BLaER1 treated with 17β-estradiol and CSF1 and Interleukin-3, amounts not matched to agents 10 nM and 100 nM (cell line): Measurements from ENCODE around the gene SLC16A5.
A peak's percentile ranks its signal among the peaks of the same experiment; 100 is the strongest.

Experiments
- H3K27ac ChIP-seq, 11 experiments: shearing (Covaris generic); formaldehyde crosslinking; 2 replicates each; pipeline ENCODE4 v1.8.1; 2022
- H3K27me3 ChIP-seq, 11 experiments: shearing (Covaris generic); formaldehyde crosslinking; 2 replicates each; pipeline ENCODE4 v1.8.1; 2022
- H3K36me3 ChIP-seq, 11 experiments: shearing (Covaris generic); formaldehyde crosslinking; 2 replicates each; pipeline ENCODE4 v1.8.1; 2022
- H3K4me1 ChIP-seq, 10 experiments: shearing (Covaris generic); formaldehyde crosslinking; 2 replicates each; pipeline ENCODE4 v1.8.1; 2022
- H3K4me2 ChIP-seq, 11 experiments: shearing (Covaris generic); formaldehyde crosslinking; 2 replicates each; pipeline ENCODE4 v1.8.1; 2022
- H3K4me3 ChIP-seq, 10 experiments: shearing (Covaris generic); formaldehyde crosslinking; 2 replicates each; pipeline ENCODE4 v1.8.1; 2022
- H3K9ac ChIP-seq, 11 experiments: shearing (Covaris generic); formaldehyde crosslinking; 2 replicates each; pipeline ENCODE4 v1.8.1; 2022
- H3K9me3 ChIP-seq, 11 experiments: shearing (Covaris generic); formaldehyde crosslinking; replicated peaks in 1 of 11; 2 replicates each; pipeline ENCODE4 v1.8.1; 2022
- H4K20me1 ChIP-seq, 11 experiments: shearing (Covaris generic); formaldehyde crosslinking; 2 replicates each; pipeline ENCODE4 v1.8.1; 2022
- Cebpa-rat ChIP-seq, 11 experiments: shearing (Covaris generic); IDR thresholded peaks; 2 replicates each; pipeline ENCODE4 v1.8.1; 2022

SLC16A5 gene

GRCh38 chr17:75151930-75152329, 64.2 kb downstream of the SLC16A5 start:
- Histone ChIP-seq H3K9me3 (no peaks in the 10 kb centered on the region), H3K27me3 (no peaks in the 10 kb centered on the region), H3K36me3 (peaks cover 7 to 52% (median 38%) of the 10 kb centered on the region in 11 experiments), H4K20me1 (peaks cover 0 to 73% (median 68%) of the 10 kb centered on the region in 11 experiments; a peak in 19 of 22 replicates), H3K9ac (peak overlapping the region; percentile 87 to 99 (median 96); a peak in 17 of 22 replicates), H3K4me2 (peak overlapping the region; percentile 74 to 97 (median 95); a peak in 21 of 22 replicates), H3K4me1 (peaks cover 30 to 72% (median 52%) of the 10 kb centered on the region in 10 experiments), H3K27ac (peak overlapping the region in 8 of 11 experiments; percentile 86 to 97 (median 92); a peak in 9 of 22 replicates), H3K4me3 (peak overlapping the region in 9 of 10 experiments; percentile 86 to 100 (median 98); a peak in 16 of 20 replicates)
- TF ChIP-seq Cebpa-rat (IDR thresholded peaks at IDR 0.05): no peak

- Histone ChIP-seq H3K4me3 (peak overlapping the region; percentile 86 to 100 (median 95)), H3K9ac (peak overlapping the region; percentile 87 to 99 (median 96); a peak in 21 of 22 replicates), H3K27ac (peak overlapping the region in 10 of 11 experiments; percentile 18 to 97 (median 92); a peak in 18 of 22 replicates), H3K36me3 (peaks cover 5 to 51% (median 38%) of the 10 kb centered on the region in 11 experiments; a peak in 21 of 22 replicates), H3K9me3 (no peaks in the 10 kb centered on the region), H3K4me1 (peaks cover 30 to 66% (median 50%) of the 10 kb centered on the region in 10 experiments), H4K20me1 (peaks cover 0 to 67% (median 63%) of the 10 kb centered on the region in 11 experiments; a peak in 19 of 22 replicates), H3K4me2 (peak overlapping the region; percentile 74 to 97 (median 95)), H3K27me3 (no peaks in the 10 kb centered on the region)
- no peak for TF ChIP-seq Cebpa-rat (IDR thresholded peaks at IDR 0.05)
Measured at GRCh38 chr17:75152523-75152921, 64.8 kb downstream of the SLC16A5 start.

- H3K4me1 ChIP-seq: peaks cover 30 to 60% (median 46%) of the 10 kb centered on the region in 10 experiments
- peaks cover 0 to 61% (median 56%) of the 10 kb centered on the region in 11 experiments; a peak in 18 of 22 replicates for H4K20me1 ChIP-seq
- peak overlapping the region; percentile 56 to 97 (median 92); a peak in 21 of 22 replicates for H3K27ac ChIP-seq
- H3K9ac ChIP-seq: peak overlapping the region; percentile 87 to 99 (median 96)
- peaks cover 6 to 51% (median 35%) of the 10 kb centered on the region in 11 experiments; a peak in 21 of 22 replicates for H3K36me3 ChIP-seq
- no peak for TF ChIP-seq Cebpa-rat (IDR thresholded peaks at IDR 0.05)
- peak overlapping the region; percentile 86 to 100 (median 95) for H3K4me3 ChIP-seq
- no peaks in the 10 kb centered on the region for H3K9me3 ChIP-seq
- H3K27me3 ChIP-seq: no peaks in the 10 kb centered on the region
- peak overlapping the region; percentile 74 to 97 (median 95) for H3K4me2 ChIP-seq
Measured at GRCh38 chr17:75152922-75153779, 65.4 kb downstream of the SLC16A5 start.

GRCh38 chr17:75153780-75154194, 66.0 kb downstream of the SLC16A5 start:
- peaks cover 6 to 51% (median 33%) of the 10 kb centered on the region in 11 experiments; a peak in 21 of 22 replicates for H3K36me3 ChIP-seq
- H3K4me2 ChIP-seq: peak overlapping the region; percentile 74 to 97 (median 95)
- H3K27me3 ChIP-seq: no peaks in the 10 kb centered on the region
- H3K4me1 ChIP-seq: peaks cover 30 to 53% (median 40%) of the 10 kb centered on the region in 10 experiments
- no peaks in the 10 kb centered on the region for H3K9me3 ChIP-seq
- H3K4me3 ChIP-seq: peak overlapping the region; percentile 86 to 100 (median 95)
- peak overlapping the region; percentile 87 to 99 (median 96) for H3K9ac ChIP-seq
- peak overlapping the region; percentile 56 to 97 (median 92); a peak in 21 of 22 replicates for H3K27ac ChIP-seq
- peaks cover 0 to 55% (median 50%) of the 10 kb centered on the region in 11 experiments; a peak in 18 of 22 replicates for H4K20me1 ChIP-seq
- no peak for TF ChIP-seq Cebpa-rat (IDR thresholded peaks at IDR 0.05)

GRCh38 chr17:75154195-75155106, 66.7 kb downstream of the SLC16A5 start, which contains the start of gene JPT1:
Gene JPT1 (minus strand): TSS chr17:75154512. CDS start chr17:75154397, 115 bp downstream.
- H3K4me3 ChIP-seq: peak within 1 kb of the TSS; percentile 86 to 100 (median 95)
- peaks cover 30 to 49% (median 36%) of the 10 kb centered on the region in 10 experiments for H3K4me1 ChIP-seq
- peak within 1 kb of the TSS; percentile 87 to 99 (median 96) for H3K9ac ChIP-seq
- peaks cover 6 to 51% (median 33%) of the 10 kb centered on the region in 11 experiments; a peak in 21 of 22 replicates for H3K36me3 ChIP-seq
- H3K9me3 ChIP-seq: no peaks in the 10 kb centered on the region
- H3K27ac ChIP-seq: peak within 1 kb of the TSS; percentile 56 to 97 (median 92); a peak in 21 of 22 replicates
- peak within 1 kb of the TSS; percentile 74 to 97 (median 95) for H3K4me2 ChIP-seq
- H3K27me3 ChIP-seq: no peaks in the 10 kb centered on the region
- peaks cover 0 to 48% (median 43%) of the 10 kb centered on the region in 11 experiments; a peak in 18 of 22 replicates for H4K20me1 ChIP-seq
- no peak for TF ChIP-seq Cebpa-rat (IDR thresholded peaks at IDR 0.05)

GRCh38 chr17:75155191-75155601, 67.4 kb downstream of the SLC16A5 start:
- peaks cover 0 to 41% (median 36%) of the 10 kb centered on the region in 11 experiments; a peak in 18 of 22 replicates for H4K20me1 ChIP-seq
- TF ChIP-seq Cebpa-rat (IDR thresholded peaks at IDR 0.05): no peak
- H3K4me1 ChIP-seq: peaks cover 30 to 42% (median 35%) of the 10 kb centered on the region in 10 experiments
- peaks cover 6 to 51% (median 37%) of the 10 kb centered on the region in 11 experiments; a peak in 21 of 22 replicates for H3K36me3 ChIP-seq
- 0 out of 20 replicates have a peak overlapping the region, but pooled peaks of 1 of the 10 experiments have one; percentile 100 for H3K4me3 ChIP-seq
- peak overlapping the region in 4 of 11 experiments; percentile 10 to 39 (median 24); a peak in 3 of 22 replicates for H3K27ac ChIP-seq
- no peaks in the 10 kb centered on the region for H3K9me3 ChIP-seq
- peak overlapping the region; percentile 61 to 84 (median 71); a peak in 21 of 22 replicates for H3K4me2 ChIP-seq
- H3K27me3 ChIP-seq: no peaks in the 10 kb centered on the region
- no peak overlapping the region for H3K9ac ChIP-seq
